IMR-90 (cell line): ENCODE results near the gene CD300H. TPM values are rescaled to one million over a fixed set of nuclear protein-coding genes. Genes with fewer than 3 reads are reported as not detected.

Source experiments
- ATAC-seq: fragments of 200-7000 bp; cut with Tn5 transposase; 2 replicates; pipeline ENCODE4 v1.9.1; 2020; ENCODE audit warnings: low read depth, mild to moderate bottlenecking, moderate library complexity
- BruUV-seq: library from RNA; stranded (reverse); fragments of 400-500 nt; replicated peaks from 2 replicates; lab custom pipeline; 2021; lab: Mats Ljungman, UMichigan
- CTCF ChIA-PET: fragments of 300-600 bp; formaldehyde crosslinking; extraction: SDS; loops from one replicate; lab custom pipeline; 2021; ENCODE audit warnings: antibody characterized with exemption; lab: Yijun Ruan, JAX
- POLR2A ChIA-PET: fragments of 300-600 bp; sonication (Branson Sonifier 250); formaldehyde crosslinking; loops from one replicate; lab custom pipeline; 2022; ENCODE audit warnings: antibody characterized with exemption; ENCODE audit not compliant: unreplicated experiment; lab: Charles Lee
- DNase-seq: peaks from one replicate; pipeline ENCODE4 v3.0.0; 2013
- H2AFZ ChIP-seq: replicated peaks from 2 replicates; pipeline ENCODE3; 2013; ENCODE audit warnings: low read length, mild to moderate bottlenecking; ENCODE audit not compliant: poor library complexity
- H2AK5ac ChIP-seq: 2 replicates; pipeline ENCODE4 v1.6.1; 2013; ENCODE audit warnings: low read depth, low read length, inconsistent platforms
- H2AK9ac ChIP-seq: replicated peaks from 2 replicates; pipeline ENCODE3; 2013; ENCODE audit warnings: mild to moderate bottlenecking, low read depth, low read length, moderate library complexity; ENCODE audit not compliant: poor library complexity
- H2BK120ac ChIP-seq: 2 replicates; pipeline ENCODE4 v1.6.1; 2013; ENCODE audit warnings: low read depth, low read length, inconsistent platforms
- H2BK15ac ChIP-seq: 3 replicates; pipeline ENCODE4 v1.6.1; 2013; ENCODE audit warnings: low read depth, low read length, inconsistent platforms
- H2BK20ac ChIP-seq: 2 replicates; pipeline ENCODE4 v1.6.1; 2013; ENCODE audit warnings: low read depth, mild to moderate bottlenecking, inconsistent platforms, low read length, moderate library complexity
- H2BK5ac ChIP-seq: 2 replicates; pipeline ENCODE4 v1.6.1; 2013; ENCODE audit warnings: mild to moderate bottlenecking, low read depth, low read length, inconsistent platforms; ENCODE audit not compliant: poor library complexity, severe bottlenecking
- H3K14ac ChIP-seq: replicated peaks from 2 replicates; pipeline ENCODE4 v1.6.1; 2013; ENCODE audit warnings: low read depth, low read length, inconsistent platforms
- H3K18ac ChIP-seq: 2 replicates; pipeline ENCODE4 v1.6.1; 2013; ENCODE audit warnings: low read depth, low read length, control low read depth
- H3K23ac ChIP-seq: 2 replicates; pipeline ENCODE4 v1.6.1; 2013; ENCODE audit warnings: low read depth, low read length, inconsistent platforms
- H3K27ac ChIP-seq: 2 replicates; pipeline ENCODE4 v1.5.1; 2013; ENCODE audit warnings: mild to moderate bottlenecking, control low read depth, low read length; ENCODE audit not compliant: insufficient read depth
- H3K27me3 ChIP-seq: 2 replicates; pipeline ENCODE4 v1.6.1; 2013; ENCODE audit warnings: low read length; ENCODE audit not compliant: control insufficient read depth, insufficient read depth
- H3K36me3 ChIP-seq: 2 replicates; pipeline ENCODE4 v1.6.1; 2013; ENCODE audit warnings: low read length, mixed read lengths; ENCODE audit not compliant: control insufficient read depth, insufficient read depth
- H3K4ac ChIP-seq: 2 replicates; pipeline ENCODE4 v1.6.1; 2013; ENCODE audit warnings: low read depth, low read length, inconsistent platforms
- H3K4me1 ChIP-seq: 2 replicates; pipeline ENCODE4 v1.6.1; 2013; ENCODE audit warnings: low read length, mixed read lengths; ENCODE audit not compliant: control insufficient read depth, insufficient read depth
- H3K4me2 ChIP-seq: 2 replicates; pipeline ENCODE4 v1.6.1; 2013; ENCODE audit warnings: low read depth, mild to moderate bottlenecking, control low read depth, low read length, moderate library complexity
- H3K4me3 ChIP-seq: 2 replicates; pipeline ENCODE4 v1.5.1; 2013; ENCODE audit warnings: low read depth, mild to moderate bottlenecking, control low read depth, low read length, moderate library complexity; ENCODE audit not compliant: insufficient read depth
- H3K56ac ChIP-seq: 2 replicates; pipeline ENCODE4 v1.6.1; 2013; ENCODE audit warnings: low read length, inconsistent platforms; ENCODE audit not compliant: insufficient read depth; ENCODE audit errors: extremely low read depth
- H3K79me1 ChIP-seq, 2 experiments: 2 replicates each; pipeline ENCODE4 v1.6.1; 2013; ENCODE audit warnings: low read length in 2 of 2, inconsistent platforms in 1 of 2, low read depth in 1 of 2
- H3K9ac ChIP-seq: 2 replicates; pipeline ENCODE4 v1.6.1; 2013; ENCODE audit warnings: low read depth, low read length, control low read depth
- H3K9me1 ChIP-seq: 2 replicates; pipeline ENCODE4 v1.6.1; 2013; ENCODE audit warnings: low read length, inconsistent platforms; ENCODE audit not compliant: insufficient read depth
- H3K9me3 ChIP-seq: 2 replicates; pipeline ENCODE4 v1.6.1; 2013; ENCODE audit warnings: low read length; ENCODE audit not compliant: control insufficient read depth, insufficient read depth
- H4K20me1 ChIP-seq: 2 replicates; pipeline ENCODE4 v1.6.1; 2013; ENCODE audit warnings: low read length, inconsistent platforms; ENCODE audit not compliant: insufficient read depth
- H4K5ac ChIP-seq: 2 replicates; pipeline ENCODE4 v1.6.1; 2013; ENCODE audit warnings: mild to moderate bottlenecking, low read depth, low read length, control low read depth
- H4K8ac ChIP-seq, 2 experiments: 2 replicates each; pipeline ENCODE4 v1.6.1; 2013; ENCODE audit warnings: low read depth in 2 of 2, low read length in 2 of 2, control low read depth in 1 of 2, inconsistent platforms in 1 of 2
- H4K91ac ChIP-seq: 2 replicates; pipeline ENCODE4 v1.6.1; 2013; ENCODE audit warnings: low read depth, low read length, inconsistent platforms; ENCODE audit not compliant: insufficient read depth
- BHLHE40 ChIP-seq: fragments of 150-350 bp; IDR thresholded peaks from 2 replicates; pipeline ENCODE4 v1.6.1; 2016; ENCODE audit warnings: mild to moderate bottlenecking, low read depth, low read length
- CEBPB ChIP-seq: IDR thresholded peaks from 2 replicates; pipeline ENCODE4 v1.6.1; 2012; ENCODE audit warnings: low read depth, low read length, improper control_type of control experiment
- CHD1 ChIP-seq: IDR thresholded peaks from 2 replicates; pipeline ENCODE4 v1.6.1; 2012; ENCODE audit warnings: low read depth, low read length, improper control_type of control experiment
- FOS ChIP-seq: fragments of 150-350 bp; IDR thresholded peaks from 2 replicates; pipeline ENCODE4 v1.6.1; 2016; ENCODE audit warnings: low read depth, low read length
- MAFK ChIP-seq: IDR thresholded peaks from 2 replicates; pipeline ENCODE4 v1.6.1; 2012; ENCODE audit warnings: low read depth, low read length, improper control_type of control experiment
- MAZ ChIP-seq: IDR thresholded peaks from 2 replicates; pipeline ENCODE4 v1.6.1; 2012; ENCODE audit warnings: low read depth, mild to moderate bottlenecking, low read length, improper control_type of control experiment, moderate library complexity, borderline replicate concordance
- NFE2L2 ChIP-seq: fragments of 150-350 bp; IDR thresholded peaks from 2 replicates; pipeline ENCODE4 v1.6.1; 2016; ENCODE audit warnings: low read depth, mild to moderate bottlenecking, low read length
- POLR2A ChIP-seq: IDR thresholded peaks from 2 replicates; pipeline ENCODE4 v1.6.1; 2012; ENCODE audit warnings: mild to moderate bottlenecking, low read depth, low read length
- RAD21 ChIP-seq: IDR thresholded peaks from 2 replicates; pipeline ENCODE4 v1.6.1; 2012; ENCODE audit warnings: low read length, improper control_type of control experiment
- RCOR1 ChIP-seq: IDR thresholded peaks from 2 replicates; pipeline ENCODE4 v1.6.1; 2012; ENCODE audit warnings: mild to moderate bottlenecking, low read length, improper control_type of control experiment; ENCODE audit not compliant: insufficient replicate concordance
- RFX5 ChIP-seq: IDR thresholded peaks from 2 replicates; pipeline ENCODE4 v1.8.0; 2012; ENCODE audit warnings: low read depth, mild to moderate bottlenecking, low read length, moderate library complexity
- SMC3 ChIP-seq: fragments of 150-350 bp; IDR thresholded peaks from 2 replicates; pipeline ENCODE4 v1.6.1; 2016; ENCODE audit warnings: low read depth, mild to moderate bottlenecking, antibody characterized with exemption, low read length, moderate library complexity
- USF2 ChIP-seq: fragments of 150-350 bp; IDR thresholded peaks from 2 replicates; pipeline ENCODE4 v1.6.1; 2017; ENCODE audit warnings: mild to moderate bottlenecking, antibody characterized with exemption, low read length, low read depth
- WGBS, 2 experiments: methylation state at CpG; one replicate each; pipeline versions ENCODE4 v1.1.5 to v1.1.7; 2013; ENCODE audit warnings: missing lambda C conversion rate in 2 of 2; ENCODE audit not compliant: insufficient read length in 1 of 2; ENCODE audit errors: extremely low coverage in 2 of 2; 5-methylcytosine and 5-hydroxymethylcytosine counted together
- dilution Hi-C: fragments of 300-500 bp; cut with HindIII; formaldehyde crosslinking; loops from one replicate; pipeline ENCODE4 v1.14.3; 2018; ENCODE audit warnings: low sequenced_read_pairs; ENCODE audit not compliant: unreplicated experiment
- in situ Hi-C: fragments of 300-500 bp; cut with MboI; formaldehyde crosslinking; loops from 3 replicates; pipeline ENCODE4 v1.14.3; 2019; ENCODE audit warnings: low sequenced_read_pairs, inconsistent platforms, mixed read lengths
- intact Hi-C: fragments of 100-400 bp; cut with micrococcal nuclease; formaldehyde crosslinking; loops from 2 replicates; pipeline ENCODE4 v1.10.0; 2022
- polyA plus RNA-seq, 3 experiments: library from polyadenylated mRNA; depleted of rRNA; stranded (reverse); fragments of >200 nt; gene quantifications; 2 replicates each; pipeline ENCODE4 v1.2.3, GENCODE V29; 2012; ENCODE audit warnings: low replicate concordance in 1 of 3
- total RNA-seq: library from RNA; depleted of rRNA; stranded (reverse); fragments of >200 nt; gene quantifications from 2 replicates; pipeline ENCODE4 v1.2.3, GENCODE V29; 2012
- TF ChIP-seq, protein P1 (sequence below): conservative IDR thresholded peaks from 2 replicates; pipeline ENCODE4 v1.5.1; 2012; ENCODE audit warnings: mild to moderate bottlenecking, low read depth, low read length, improper control_type of control experiment

The CD300H gene
- total and polyA plus RNA-seq, 2 of the 4 experiments (the other 2 are of a cell fraction) = not detected

DNA sequence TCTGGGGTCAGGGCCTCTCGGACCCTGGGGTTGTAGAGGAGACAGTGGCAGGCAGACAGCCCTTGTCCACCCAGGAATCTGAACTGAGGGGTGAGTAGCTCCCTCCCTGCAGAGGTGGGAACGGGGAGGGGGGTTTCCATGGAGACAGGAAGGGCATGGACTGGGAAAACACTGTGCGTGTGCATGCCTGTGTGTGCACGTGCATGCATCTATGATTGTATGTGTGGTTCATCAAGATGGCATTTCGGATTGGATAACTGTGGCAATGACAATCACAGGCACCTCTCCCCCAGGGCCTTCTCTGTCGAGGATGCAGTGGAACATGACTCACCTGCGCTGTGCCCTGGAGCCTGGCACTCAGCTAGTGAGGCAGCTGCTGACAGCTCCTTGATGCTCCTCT, 15.3 kb downstream of the CD300H start:
- Histone ChIP-seq H3K27ac (no peak overlapping the region), H4K91ac (no peak overlapping the region), H3K14ac (no peak overlapping the region), H4K5ac (no peak overlapping the region), H2AK9ac (no peak overlapping the region), H2AFZ (peak overlapping the region; percentile 6), H3K27me3 (no peaks in the 10 kb centered on the region), H3K4ac (no peak overlapping the region), H3K4me2 (no peak overlapping the region), H2BK120ac (no peak overlapping the region), H3K9me3 (peaks cover 17% of the 10 kb centered on the region), H3K18ac (no peak overlapping the region), H2BK5ac (no peak overlapping the region), H3K4me3 (no peak overlapping the region), H3K9ac (no peak overlapping the region), H2BK20ac (no peak overlapping the region), H3K23ac (no peak overlapping the region), H3K56ac (no peak overlapping the region), H3K9me1 (no peaks in the 10 kb centered on the region), H2BK15ac (no peak overlapping the region), H3K79me1 (no peaks in the 10 kb centered on the region), H4K20me1 (no peaks in the 10 kb centered on the region), H3K36me3 (no peaks in the 10 kb centered on the region), H3K4me1 (no peaks in the 10 kb centered on the region), H4K8ac (no peak overlapping the region), H2AK5ac (no peak overlapping the region)
- POLR2A ChIA-PET = no interaction called here
- dilution Hi-C loops = no loop called here
- in situ Hi-C loops = no loop called here
- no peak for ATAC-seq
- CTCF ChIA-PET = no interaction called here
- TF ChIP-seq, protein P1, sequence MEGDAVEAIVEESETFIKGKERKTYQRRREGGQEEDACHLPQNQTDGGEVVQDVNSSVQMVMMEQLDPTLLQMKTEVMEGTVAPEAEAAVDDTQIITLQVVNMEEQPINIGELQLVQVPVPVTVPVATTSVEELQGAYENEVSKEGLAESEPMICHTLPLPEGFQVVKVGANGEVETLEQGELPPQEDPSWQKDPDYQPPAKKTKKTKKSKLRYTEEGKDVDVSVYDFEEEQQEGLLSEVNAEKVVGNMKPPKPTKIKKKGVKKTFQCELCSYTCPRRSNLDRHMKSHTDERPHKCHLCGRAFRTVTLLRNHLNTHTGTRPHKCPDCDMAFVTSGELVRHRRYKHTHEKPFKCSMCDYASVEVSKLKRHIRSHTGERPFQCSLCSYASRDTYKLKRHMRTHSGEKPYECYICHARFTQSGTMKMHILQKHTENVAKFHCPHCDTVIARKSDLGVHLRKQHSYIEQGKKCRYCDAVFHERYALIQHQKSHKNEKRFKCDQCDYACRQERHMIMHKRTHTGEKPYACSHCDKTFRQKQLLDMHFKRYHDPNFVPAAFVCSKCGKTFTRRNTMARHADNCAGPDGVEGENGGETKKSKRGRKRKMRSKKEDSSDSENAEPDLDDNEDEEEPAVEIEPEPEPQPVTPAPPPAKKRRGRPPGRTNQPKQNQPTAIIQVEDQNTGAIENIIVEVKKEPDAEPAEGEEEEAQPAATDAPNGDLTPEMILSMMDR = no peak
- TF ChIP-seq NFE2L2 (no peak), MAZ (no peak), FOS (no peak), POLR2A (no peak), MAFK (no peak), USF2 (no peak), CHD1 (no peak), CEBPB (no peak), SMC3 (no peak), RCOR1 (no peak), RFX5 (no peak), BHLHE40 (no peak), RAD21 (no peak)
- intact Hi-C loops = no loop called here
- DNase-seq = no peak
- BruUV-seq = no TSS peak
- 0% methylated on average over 1 of the region's 7 CpGs; no CpG with 5 or more reads in 1 of the 2 experiments for WGBS, 2 experiments
